HG02885 (cell line): Measurements from ENCODE around the gene PRDX4.
"Not testable (repeated sequence)": the region's sequence is repeated elsewhere in the genome, so short reads cannot be mapped to it uniquely, and the experiment has no call there.

Source experiments
- ATAC-seq: cut with Tn5 transposase; IDR thresholded peaks from one replicate; pipeline ENCODE4 v1.9.1; 2021; ENCODE audit warnings: mild to moderate bottlenecking; ENCODE audit not compliant: unreplicated experiment, poor library complexity

PRDX4 gene

GRCh38 chrX:23667239-23668177 lies at the start of gene PRDX4:
Gene PRDX4 (plus strand): TSS chrX:23667493. CDS start chrX:23667571, 78 bp downstream.
- peak; percentile 71 for ATAC-seq

GRCh38 chrX:23621621-23622265 lies 45.5 kb upstream of the PRDX4 start:
- ATAC-seq: no peak

DNA sequence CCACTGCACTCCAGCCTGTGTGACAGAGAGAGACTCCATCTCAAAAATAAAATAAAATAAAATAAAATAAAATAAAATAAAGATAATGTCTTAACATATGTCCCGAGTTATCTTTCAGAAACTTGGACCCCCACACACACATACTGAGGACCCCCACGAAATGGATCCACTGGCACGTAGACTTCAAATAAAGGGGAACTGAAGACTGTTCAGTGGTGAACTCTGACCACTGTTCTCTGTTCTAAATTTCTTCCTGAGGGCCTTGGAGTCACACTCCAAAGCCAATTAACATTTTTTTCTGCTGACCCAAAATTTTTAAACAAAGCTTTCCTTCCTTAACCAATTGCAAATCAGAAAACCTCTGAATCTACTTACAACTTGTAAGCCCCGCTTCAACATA lies 43.5 kb upstream of the PRDX4 start:
- ATAC-seq: no peak

DNA sequence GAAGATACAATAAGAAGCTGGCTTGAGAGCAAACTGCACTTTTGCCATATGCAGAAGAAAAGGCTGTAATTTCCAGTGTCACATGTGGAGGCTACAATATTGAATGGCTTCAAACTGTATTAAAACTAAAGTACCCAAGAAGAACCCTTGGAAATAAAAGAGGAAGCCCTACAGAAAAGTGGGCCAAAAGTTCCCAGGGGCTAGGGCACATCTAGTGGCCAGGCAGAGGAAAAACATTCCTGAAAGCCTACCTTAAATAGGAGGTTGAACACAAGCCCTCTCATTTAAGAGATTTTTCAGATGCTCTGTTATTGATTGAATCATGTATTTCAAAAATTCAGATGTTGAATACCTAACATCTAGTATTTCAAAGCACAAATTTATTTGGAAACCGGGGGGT lies 40.6 kb upstream of the PRDX4 start:
- no peak for ATAC-seq

- ATAC-seq: no peak
These were observed 39.2 kb upstream of the PRDX4 start for GRCh38 chrX:23628131-23628530.

DNA sequence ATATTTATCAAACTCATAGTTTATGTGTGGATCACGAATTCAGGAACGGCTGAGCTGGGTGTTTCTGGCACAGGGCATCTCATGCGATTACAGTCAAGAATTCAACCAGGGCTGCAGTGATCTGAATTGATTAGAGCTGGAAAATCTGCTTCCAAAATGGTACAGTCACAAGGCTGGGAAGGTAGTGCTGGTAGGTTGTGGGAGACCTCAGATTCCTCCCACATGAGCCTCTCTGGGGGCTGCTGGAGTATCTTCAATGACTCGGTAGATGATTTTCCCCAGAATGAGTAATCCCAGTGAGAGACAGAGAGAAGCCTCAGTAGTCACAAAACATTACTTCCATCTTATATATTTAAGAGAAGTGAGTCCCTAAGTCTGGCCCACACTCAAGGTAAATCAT lies 36.2 kb upstream of the PRDX4 start:
- no peak for ATAC-seq

GRCh38 chrX:23633834-23634580 lies 33.3 kb upstream of the PRDX4 start:
- ATAC-seq: no peak

DNA sequence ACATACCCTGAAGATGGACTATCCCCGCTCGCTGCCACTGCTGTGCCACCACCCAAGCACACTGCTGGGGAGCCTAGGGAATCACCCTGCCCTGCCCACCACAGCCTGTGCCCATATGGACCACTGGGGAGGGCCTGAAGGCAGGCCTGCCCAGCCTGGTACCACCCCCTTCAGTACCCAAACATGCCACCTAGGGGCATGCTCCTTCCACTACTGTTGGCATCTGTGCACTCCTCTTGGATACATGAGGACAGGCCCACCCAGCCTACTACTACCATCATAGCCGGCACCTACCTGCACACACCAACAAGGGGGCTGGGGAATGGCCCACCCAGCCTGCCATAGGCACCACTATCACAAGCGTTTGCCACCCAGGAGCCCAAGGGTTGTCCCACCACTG lies 30.1 kb upstream of the PRDX4 start:
- ATAC-seq: peak; percentile 90

DNA sequence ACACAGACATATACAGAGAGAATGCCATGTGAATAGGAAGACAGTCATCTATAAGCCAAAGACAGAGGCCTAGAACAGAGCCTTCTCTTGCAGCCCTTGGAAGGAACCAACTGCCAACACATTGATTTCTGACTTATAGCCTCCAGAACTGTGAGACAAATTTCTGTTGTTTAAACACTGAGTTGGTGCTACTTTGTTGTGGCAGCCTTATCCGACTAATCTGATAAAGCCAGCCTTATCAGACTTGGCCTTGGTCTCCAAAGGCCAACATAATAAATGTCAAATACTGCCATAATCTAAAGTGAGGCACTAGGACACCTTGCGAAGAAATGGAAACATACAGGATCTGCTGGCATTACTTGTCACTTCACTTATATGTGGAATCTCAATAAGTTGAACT lies 24.3 kb upstream of the PRDX4 start:
- no peak for ATAC-seq

DNA sequence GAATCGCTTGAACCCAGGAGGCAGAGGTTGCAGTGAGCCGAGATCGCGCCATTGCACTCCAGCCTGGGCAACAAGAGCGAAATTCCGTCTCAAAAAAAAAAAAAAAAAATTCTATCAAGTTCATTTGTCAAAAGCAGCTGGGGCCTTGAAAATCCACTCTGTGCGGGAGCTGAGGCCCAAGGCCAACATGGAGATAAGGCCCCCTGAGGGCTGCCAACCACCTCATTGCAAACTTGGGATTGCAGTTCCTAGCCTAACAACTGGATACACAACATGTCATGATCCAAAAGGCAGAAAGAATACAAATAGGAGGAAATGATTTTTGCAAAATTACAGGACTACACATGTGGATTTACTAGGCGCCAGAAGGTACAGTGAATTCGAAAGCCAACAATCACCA lies 22.5 kb upstream of the PRDX4 start:
- no peak for ATAC-seq

DNA sequence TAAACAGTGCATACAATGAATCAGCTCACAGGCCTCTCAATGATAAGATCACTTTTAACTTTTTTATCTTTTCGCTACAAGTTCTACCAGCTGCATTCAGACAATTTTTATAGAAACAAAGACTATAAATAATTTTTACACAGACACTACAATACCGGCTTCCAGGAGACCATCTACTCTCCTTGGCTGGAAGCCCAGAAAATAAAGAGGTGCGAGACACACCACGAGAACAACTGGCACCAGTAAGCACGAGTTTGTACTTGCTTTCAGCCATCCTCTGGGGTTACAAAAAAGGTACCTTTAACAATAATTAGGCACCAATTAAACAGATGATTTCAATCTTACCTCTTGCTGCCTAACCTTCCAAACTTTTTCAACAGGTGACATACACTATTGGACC lies 11.2 kb upstream of the PRDX4 start:
- no peak for ATAC-seq

- no peak for ATAC-seq
These were observed 10.6 kb upstream of the PRDX4 start for GRCh38 chrX:23656684-23657083.

GRCh38 chrX:23659339-23659738 lies 8.0 kb upstream of the PRDX4 start:
- ATAC-seq: no peak

GRCh38 chrX:23660083-23660765 lies 7.1 kb upstream of the PRDX4 start:
- ATAC-seq: not testable (repeated sequence)

- ATAC-seq: no peak
These were observed 6.5 kb upstream of the PRDX4 start for GRCh38 chrX:23660766-23661132.

DNA sequence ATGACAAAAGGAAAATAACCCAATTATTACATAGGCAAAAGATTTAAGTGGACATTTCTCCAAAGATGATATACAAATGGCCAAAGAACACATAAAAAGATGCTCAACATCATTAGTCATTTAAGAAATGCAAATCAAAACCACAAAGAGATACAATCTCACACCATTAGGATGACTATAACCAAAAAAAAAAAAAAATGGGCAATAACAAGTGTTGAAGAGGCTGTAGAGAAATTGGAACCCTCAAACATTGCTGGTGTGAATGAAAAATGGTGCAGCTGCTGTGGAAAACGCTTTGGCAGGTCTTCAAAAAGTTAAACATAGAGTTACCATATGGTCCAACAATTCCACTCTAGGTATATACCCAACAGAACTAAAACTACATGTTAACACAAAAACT lies 5.6 kb upstream of the PRDX4 start:
- no peak for ATAC-seq

DNA sequence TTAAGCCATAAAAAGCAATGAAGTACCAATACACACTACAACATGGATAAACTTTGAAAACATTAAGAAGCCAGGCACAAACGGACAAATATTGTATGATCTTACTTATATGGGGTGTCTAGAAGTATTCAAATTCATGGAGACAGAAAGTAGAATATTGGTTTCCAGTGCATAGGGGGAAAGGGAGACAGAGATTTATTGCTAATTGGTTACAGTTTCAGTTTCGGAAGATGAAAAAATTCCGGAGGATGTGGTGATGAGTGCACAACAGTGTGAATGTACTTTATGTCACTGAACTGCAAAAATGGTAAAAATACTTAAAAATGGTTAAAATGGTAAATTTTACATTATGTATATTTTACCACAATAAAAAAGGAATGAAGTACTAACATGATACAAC lies 5.1 kb upstream of the PRDX4 start:
- ATAC-seq: peak; percentile 58

DNA sequence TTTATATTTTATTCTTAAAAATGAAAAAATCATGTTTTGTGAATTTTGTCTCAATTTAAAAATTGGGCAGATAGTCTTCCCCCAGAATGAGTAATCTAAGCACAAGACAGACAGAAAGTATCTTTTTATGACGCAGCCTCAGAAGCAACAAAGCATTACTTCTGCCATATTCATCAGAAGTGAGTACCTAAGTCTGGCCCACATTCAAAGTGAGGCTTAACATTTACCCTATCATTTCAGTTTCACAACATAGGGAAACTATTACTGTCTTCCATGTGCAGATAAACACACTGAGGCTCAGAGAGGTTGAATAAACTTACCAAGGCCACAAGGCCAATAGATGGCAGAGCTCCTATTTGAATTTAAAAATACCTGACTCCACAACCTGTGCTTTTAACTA lies 4.4 kb upstream of the PRDX4 start:
- peak; percentile 48 for ATAC-seq

GRCh38 chrX:23664496-23664895 lies 2.8 kb upstream of the PRDX4 start:
- ATAC-seq: no peak

GRCh38 chrX:23666282-23666681 lies 1.0 kb upstream of the PRDX4 start:
- no peak for ATAC-seq
